ENCODE data around the gene PDRG1. TPM values are rescaled to one million over a fixed set of nuclear protein-coding genes. Genes with fewer than 3 reads are reported as not detected.

PDRG1 gene
- total RNA-seq = 1 to 10 TPM; 7.2 to 9.0 TPM
- 10.8 to 24.3 reads per million in 2 donors for total RNA-seq

GRCh38 chr20:31951530-31952453, at the start of gene PDRG1:
TSS of gene PDRG1 (minus strand) at chr20:31952046. CDS start at chr20:31951961, 85 bp downstream.
- H3K27ac Mint-ChIP-seq = peak within 1 kb of the TSS; percentile 96
- H3K4me3 Mint-ChIP-seq = peak within 1 kb of the TSS; percentile 99
- peaks cover 12% of the 10 kb centered on the region for H3K36me3 Mint-ChIP-seq (ENCODE audit: low read depth)
- peaks cover 26% of the 10 kb centered on the region for H3K4me1 Mint-ChIP-seq
- DNase-seq = peak; percentile 95 to 97 (median 96)
- H3K27me3 Mint-ChIP-seq = peaks cover 27% of the 10 kb centered on the region
- no peaks in the 10 kb centered on the region for H3K9me3 ChIP-seq (ENCODE audit: control insufficient read depth, low read length, poor library complexity, severe bottlenecking)
- ATAC-seq = peak; percentile 99

- H3K4me3 Mint-ChIP-seq = no peak overlapping the region
- peaks cover 58% of the 10 kb centered on the region for H3K27me3 Mint-ChIP-seq
- DNase-seq (no peak), ATAC-seq (no peak)
- H3K27ac Mint-ChIP-seq = no peak overlapping the region
- H3K9me3 ChIP-seq (ENCODE audit: control insufficient read depth, low read length, poor library complexity, severe bottlenecking) = no peaks in the 10 kb centered on the region
- H3K4me1 Mint-ChIP-seq = peaks cover 4% of the 10 kb centered on the region
- peaks cover 9% of the 10 kb centered on the region for H3K36me3 Mint-ChIP-seq (ENCODE audit: low read depth)
Measured at GRCh38 chr20:31998246-31998645, 46.4 kb upstream of the PDRG1 start.

- Mint-ChIP-seq H3K27ac (no peak overlapping the region), H3K4me3 (no peak overlapping the region), H3K4me1 (peaks cover 4% of the 10 kb centered on the region), H3K27me3 (peaks cover 65% of the 10 kb centered on the region), H3K36me3 (ENCODE audit: low read depth) (peaks cover 9% of the 10 kb centered on the region)
- ATAC-seq = no peak
- no peak for DNase-seq
- no peaks in the 10 kb centered on the region for H3K9me3 ChIP-seq (ENCODE audit: control insufficient read depth, low read length, poor library complexity, severe bottlenecking)
Measured at GRCh38 chr20:31996996-31997395, 45.1 kb upstream of the PDRG1 start.

- no peak for ATAC-seq
- peaks cover 13% of the 10 kb centered on the region for H3K4me1 Mint-ChIP-seq
- peaks cover 49% of the 10 kb centered on the region for H3K27me3 Mint-ChIP-seq
- no peaks in the 10 kb centered on the region for H3K9me3 ChIP-seq (ENCODE audit: control insufficient read depth, low read length, poor library complexity, severe bottlenecking)
- H3K36me3 Mint-ChIP-seq (ENCODE audit: low read depth) = peaks cover 9% of the 10 kb centered on the region
- no peak for DNase-seq
- no peak overlapping the region for H3K27ac Mint-ChIP-seq
- H3K4me3 Mint-ChIP-seq = no peak overlapping the region
Measured at GRCh38 chr20:31992086-31992485, 40.2 kb upstream of the PDRG1 start.

GRCh38 chr20:31991339-31991705, 39.5 kb upstream of the PDRG1 start:
- Mint-ChIP-seq H3K4me3 (no peak overlapping the region), H3K4me1 (peaks cover 13% of the 10 kb centered on the region), H3K36me3 (ENCODE audit: low read depth) (peaks cover 7% of the 10 kb centered on the region), H3K27ac (no peak overlapping the region), H3K27me3 (peaks cover 41% of the 10 kb centered on the region)
- DNase-seq (no peak), ATAC-seq (no peak)
- H3K9me3 ChIP-seq (ENCODE audit: control insufficient read depth, low read length, poor library complexity, severe bottlenecking) = no peaks in the 10 kb centered on the region

GRCh38 chr20:31990641-31991338, 38.9 kb upstream of the PDRG1 start:
- H3K4me3 Mint-ChIP-seq = no peak overlapping the region
- DNase-seq (no peak), ATAC-seq (no peak)
- H3K27me3 Mint-ChIP-seq = peaks cover 36% of the 10 kb centered on the region
- H3K9me3 ChIP-seq (ENCODE audit: control insufficient read depth, low read length, poor library complexity, severe bottlenecking) = no peaks in the 10 kb centered on the region
- H3K4me1 Mint-ChIP-seq = peaks cover 11% of the 10 kb centered on the region
- H3K27ac Mint-ChIP-seq = no peak overlapping the region
- peaks cover 2% of the 10 kb centered on the region for H3K36me3 Mint-ChIP-seq (ENCODE audit: low read depth)

- H3K27me3 Mint-ChIP-seq = peaks cover 23% of the 10 kb centered on the region
- no peak overlapping the region for H3K4me3 Mint-ChIP-seq
- H3K36me3 Mint-ChIP-seq (ENCODE audit: low read depth) = no peaks in the 10 kb centered on the region
- ATAC-seq = no peak
- DNase-seq = no peak
- peaks cover 9% of the 10 kb centered on the region for H3K4me1 Mint-ChIP-seq
- no peaks in the 10 kb centered on the region for H3K9me3 ChIP-seq (ENCODE audit: control insufficient read depth, low read length, poor library complexity, severe bottlenecking)
- no peak overlapping the region for H3K27ac Mint-ChIP-seq
Measured at GRCh38 chr20:31989030-31989645, 37.3 kb upstream of the PDRG1 start.

- Mint-ChIP-seq H3K27ac (peak overlapping the region; percentile 4), H3K4me3 (no peak overlapping the region), H3K4me1 (peaks cover 9% of the 10 kb centered on the region), H3K27me3 (peaks cover 17% of the 10 kb centered on the region), H3K36me3 (ENCODE audit: low read depth) (no peaks in the 10 kb centered on the region)
- ATAC-seq (no peak), DNase-seq (no peak)
- no peaks in the 10 kb centered on the region for H3K9me3 ChIP-seq (ENCODE audit: control insufficient read depth, low read length, poor library complexity, severe bottlenecking)
Measured at GRCh38 chr20:31988430-31989015, 36.7 kb upstream of the PDRG1 start.

GRCh38 chr20:31987744-31988143, 35.9 kb upstream of the PDRG1 start:
- H3K4me3 Mint-ChIP-seq = no peak overlapping the region
- no peak for DNase-seq
- peaks cover 3% of the 10 kb centered on the region for H3K36me3 Mint-ChIP-seq (ENCODE audit: low read depth)
- H3K4me1 Mint-ChIP-seq = peaks cover 9% of the 10 kb centered on the region
- no peak overlapping the region for H3K27ac Mint-ChIP-seq
- ATAC-seq = no peak
- H3K9me3 ChIP-seq (ENCODE audit: control insufficient read depth, low read length, poor library complexity, severe bottlenecking) = no peaks in the 10 kb centered on the region
- peaks cover 17% of the 10 kb centered on the region for H3K27me3 Mint-ChIP-seq

GRCh38 chr20:31984981-31985471, 33.2 kb upstream of the PDRG1 start:
- Mint-ChIP-seq H3K4me1 (peaks cover 12% of the 10 kb centered on the region), H3K36me3 (ENCODE audit: low read depth) (peaks cover 7% of the 10 kb centered on the region), H3K27me3 (peaks cover 22% of the 10 kb centered on the region), H3K27ac (no peak overlapping the region), H3K4me3 (no peak overlapping the region)
- no peak for ATAC-seq
- no peak for DNase-seq
- no peaks in the 10 kb centered on the region for H3K9me3 ChIP-seq (ENCODE audit: control insufficient read depth, low read length, poor library complexity, severe bottlenecking)

- Mint-ChIP-seq H3K4me3 (no peak overlapping the region), H3K27ac (no peak overlapping the region), H3K4me1 (peaks cover 5% of the 10 kb centered on the region), H3K27me3 (peaks cover 44% of the 10 kb centered on the region), H3K36me3 (ENCODE audit: low read depth) (peaks cover 7% of the 10 kb centered on the region)
- no peak for ATAC-seq
- no peaks in the 10 kb centered on the region for H3K9me3 ChIP-seq (ENCODE audit: control insufficient read depth, low read length, poor library complexity, severe bottlenecking)
- DNase-seq = no peak
Measured at GRCh38 chr20:31981784-31982183, 29.9 kb upstream of the PDRG1 start.

GRCh38 chr20:31979713-31980426, 28.0 kb upstream of the PDRG1 start:
- DNase-seq (no peak), ATAC-seq (no peak)
- H3K9me3 ChIP-seq (ENCODE audit: control insufficient read depth, low read length, poor library complexity, severe bottlenecking) = no peaks in the 10 kb centered on the region
- Mint-ChIP-seq H3K4me1 (peaks cover 5% of the 10 kb centered on the region), H3K36me3 (ENCODE audit: low read depth) (peaks cover 7% of the 10 kb centered on the region), H3K27me3 (peaks cover 54% of the 10 kb centered on the region), H3K4me3 (no peak overlapping the region), H3K27ac (no peak overlapping the region)

Measured in T-helper 17 cell (primary cell).